Hematopoietic multipotent progenitor cell treated with erythropoietin and hydrocortisone succinate and interleukin-3 and kit ligand, for 4 days (in vitro differentiated cells): ENCODE data around the gene SP8.
"Not testable (repeated sequence)": the region's sequence is repeated elsewhere in the genome, so short reads cannot be mapped to it uniquely, and the experiment has no call there.

ENCODE experiments used
- DNase-seq: peaks from one replicate; pipeline ENCODE4 v3.0.0-alpha.2; 2015

Gene SP8

DNA sequence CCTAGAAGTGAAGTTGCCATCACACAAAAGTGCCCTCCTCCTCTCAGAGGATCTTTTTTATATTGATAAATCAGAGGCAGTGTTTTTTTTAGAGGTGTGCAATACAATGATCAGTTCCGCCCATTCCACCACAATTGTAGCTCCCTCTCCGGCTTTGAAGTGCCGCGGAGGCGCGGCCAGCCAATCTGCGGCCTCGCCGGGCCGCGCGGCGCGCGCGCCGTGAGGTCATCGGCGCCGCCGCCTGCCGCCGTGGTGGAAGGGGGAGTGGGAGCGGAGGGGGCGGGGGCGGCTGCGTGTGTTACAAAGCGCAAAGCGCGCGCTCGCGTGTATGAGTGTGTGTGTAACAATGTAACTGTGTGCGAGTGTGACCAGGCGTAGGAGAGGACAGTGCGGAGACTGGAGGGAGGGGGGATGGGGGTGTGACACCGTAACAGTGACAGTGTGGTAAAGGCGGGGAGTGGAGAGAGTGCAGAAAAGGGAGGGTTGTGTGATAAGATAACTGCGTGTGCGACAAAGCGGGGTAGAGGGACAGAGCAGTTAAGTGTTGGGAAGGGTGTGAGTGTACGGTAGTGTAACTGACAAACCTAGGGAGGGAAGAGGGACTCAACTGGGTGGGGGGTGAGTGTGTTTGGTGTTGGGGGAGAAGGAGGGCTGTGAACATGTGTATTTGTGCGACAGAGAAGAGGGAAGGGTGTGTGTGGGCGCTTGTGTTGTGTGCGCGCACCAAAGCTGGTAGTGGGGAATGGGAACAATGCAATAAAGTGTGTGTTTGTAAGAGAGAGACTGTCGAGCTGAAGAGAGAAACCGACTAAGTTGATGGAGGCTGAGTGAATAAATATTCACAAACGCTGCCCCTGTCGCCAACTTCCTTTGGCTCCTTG is at the start of gene SP8:
SP8 (minus strand) TSS at position 108 of the 881 bp plus-strand sequence; CDS start at position 20, 88 bp downstream.
- peak; percentile 73 for DNase-seq

DNA sequence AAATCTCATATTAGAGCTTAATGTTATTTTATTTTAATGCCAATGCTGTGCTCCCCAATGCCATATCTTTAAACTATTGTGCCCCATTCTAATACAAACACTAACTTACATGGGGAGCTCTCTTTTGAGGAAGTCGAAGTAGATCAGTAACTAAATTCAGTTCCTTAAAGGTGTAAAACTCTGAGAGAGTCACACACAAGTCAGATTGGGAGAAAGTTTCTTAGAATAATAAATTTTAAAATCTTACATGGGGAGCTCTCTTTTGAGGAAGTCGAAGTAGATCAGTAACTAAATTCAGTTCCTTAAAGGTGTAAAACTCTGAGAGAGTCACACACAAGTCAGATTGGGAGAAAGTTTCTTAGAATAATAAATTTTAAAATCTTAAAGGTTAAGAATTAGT is 49.7 kb upstream of the SP8 start:
- DNase-seq, result not testable (repeated sequence)

DNA sequence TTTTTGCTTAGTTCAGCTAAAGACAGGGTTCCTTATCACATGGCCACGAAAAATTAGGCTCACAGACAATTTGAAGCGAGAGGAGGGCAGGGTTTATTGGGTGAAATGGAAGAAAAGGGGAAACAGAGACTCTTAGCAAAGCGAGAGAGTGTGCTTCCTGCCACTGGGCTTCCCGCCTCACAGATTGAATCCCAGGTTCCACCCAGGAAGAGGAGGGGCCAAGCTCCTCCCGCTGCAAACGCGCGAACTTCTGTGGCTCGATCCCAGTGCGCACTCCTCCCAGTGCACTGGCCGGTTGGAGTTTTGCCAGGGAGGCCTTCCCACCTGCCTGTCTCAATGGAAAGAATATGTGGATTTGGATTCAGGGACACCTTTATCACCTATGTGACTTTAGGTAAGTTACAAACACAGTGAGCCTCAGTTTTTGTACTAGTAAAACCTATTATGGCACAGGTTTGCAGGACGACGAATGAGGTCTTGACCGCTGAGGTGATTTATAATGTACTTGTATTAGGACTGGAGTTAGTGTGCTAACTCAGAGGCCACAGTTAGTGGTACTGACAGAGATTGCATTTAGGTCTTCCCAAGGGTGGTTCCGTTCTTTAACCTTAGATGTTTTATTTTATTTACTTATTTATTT is 48.5 kb upstream of the SP8 start:
- DNase-seq, result no peak

DNA sequence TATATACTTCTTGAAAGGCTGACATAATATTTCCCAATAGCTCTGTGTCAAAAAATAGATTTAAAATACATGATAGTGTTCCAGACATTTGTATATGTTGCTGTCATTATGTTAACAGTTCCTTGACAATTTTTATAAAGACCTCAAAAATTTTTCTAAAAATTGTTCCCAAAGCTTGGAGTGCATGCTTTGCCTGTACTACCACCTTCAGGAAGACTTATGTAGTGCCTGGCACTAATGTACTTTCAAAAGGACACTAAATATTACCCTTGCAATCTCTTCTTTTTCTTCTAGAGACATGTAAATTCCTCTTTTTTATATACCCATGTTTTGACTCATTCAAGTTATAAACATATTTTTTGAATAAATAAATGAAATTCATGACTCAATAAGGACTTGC is 48.0 kb upstream of the SP8 start:
- DNase-seq, result peak; percentile 32

DNA sequence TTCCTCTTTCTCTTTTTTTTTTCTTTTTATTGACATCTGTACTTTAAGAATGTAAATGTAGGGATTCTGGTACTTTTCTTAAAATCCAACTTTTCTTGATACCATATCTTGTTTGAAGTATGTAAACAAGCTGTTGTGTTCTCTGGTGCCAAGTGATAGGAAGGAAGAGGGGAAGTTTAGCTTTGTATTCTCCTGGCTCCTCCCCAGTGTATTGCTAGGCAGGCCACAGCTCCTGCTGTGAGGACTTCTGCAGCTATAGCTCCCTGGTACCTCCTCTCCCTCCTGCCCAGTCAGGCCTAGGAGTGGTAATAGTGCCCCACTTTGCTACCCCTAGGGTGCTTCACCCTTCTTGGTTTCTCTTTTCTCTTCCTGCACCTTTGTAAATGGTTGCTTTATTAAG is 45.3 kb upstream of the SP8 start:
- no peak for DNase-seq

DNA sequence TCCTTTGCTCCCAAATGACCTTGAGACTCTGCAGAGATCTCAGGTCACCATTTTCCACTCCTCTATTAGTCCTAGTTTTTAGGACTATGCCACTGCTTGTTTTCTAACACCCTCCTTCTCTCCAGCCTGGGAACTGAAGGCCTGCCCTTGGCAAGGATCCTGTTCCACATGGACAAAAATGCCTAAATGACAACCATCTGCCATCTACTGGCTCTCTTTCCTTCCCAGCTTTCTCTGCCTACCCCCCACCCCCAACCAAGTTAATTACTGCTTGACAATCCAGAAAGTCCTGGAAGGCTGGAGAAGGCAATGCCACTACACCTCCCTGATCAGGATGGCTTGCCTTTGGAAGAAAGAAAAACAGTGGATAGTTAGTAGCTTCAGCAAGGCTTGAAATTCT is 44.8 kb upstream of the SP8 start:
- no peak for DNase-seq

DNA sequence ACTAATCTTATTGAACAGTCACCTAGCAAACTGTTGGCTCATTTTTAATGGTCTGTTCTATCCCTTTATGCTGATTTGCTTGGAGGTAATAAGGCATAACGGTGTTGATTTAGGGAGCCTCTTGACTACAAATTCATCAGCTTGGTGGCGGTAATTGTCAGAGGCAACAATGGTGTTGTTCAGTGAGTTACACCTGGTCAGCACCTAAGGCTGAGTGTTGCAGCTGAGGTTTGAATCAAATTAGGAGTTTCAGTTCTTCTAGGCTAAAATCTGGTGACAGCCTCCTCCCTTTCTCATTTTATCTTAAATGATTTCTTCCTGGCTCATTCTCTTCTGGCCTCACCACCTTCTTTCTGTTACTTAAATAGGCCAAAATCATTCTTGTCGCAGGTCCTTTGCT is 42.3 kb upstream of the SP8 start:
- no peak for DNase-seq

DNA sequence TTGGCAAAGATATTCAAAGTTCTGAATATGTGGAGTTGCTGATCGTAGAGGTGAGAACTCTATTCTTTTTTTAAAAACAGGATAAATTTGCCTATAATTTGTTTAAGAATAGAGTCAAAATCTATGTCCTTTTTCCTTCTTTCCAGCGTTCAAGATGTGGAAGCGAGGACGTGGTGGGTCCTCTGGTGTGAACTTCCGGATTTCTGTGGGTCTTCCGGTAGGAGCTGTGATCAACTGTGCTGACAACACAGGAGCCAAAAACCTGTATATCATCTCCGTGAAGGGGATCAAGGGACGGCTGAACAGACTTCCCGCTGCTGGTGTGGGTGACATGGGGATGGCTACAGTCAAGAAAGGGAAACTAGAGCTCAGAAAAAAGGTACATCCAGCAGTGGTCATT is 40.5 kb upstream of the SP8 start:
- DNase-seq, result no peak

DNA sequence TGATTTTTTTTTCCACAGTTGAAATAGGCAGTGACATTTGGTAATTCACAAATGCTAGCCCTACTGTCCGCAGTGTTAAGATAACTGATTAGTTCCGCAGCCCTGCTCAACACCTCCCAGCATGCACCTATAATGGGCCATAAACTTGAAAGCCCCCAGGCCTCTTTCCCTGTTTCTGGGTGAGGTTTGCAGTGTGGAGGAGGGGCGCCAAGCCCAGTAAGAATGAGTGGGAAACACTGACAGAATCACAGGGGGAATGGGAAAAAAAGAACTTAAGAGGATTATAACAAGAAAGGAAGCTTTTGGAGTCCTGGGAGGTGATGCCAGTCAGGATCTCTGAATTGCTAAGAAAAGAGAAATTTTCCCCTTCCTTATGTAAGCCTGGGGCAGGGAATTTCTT is 39.6 kb upstream of the SP8 start:
- no peak for DNase-seq

DNA sequence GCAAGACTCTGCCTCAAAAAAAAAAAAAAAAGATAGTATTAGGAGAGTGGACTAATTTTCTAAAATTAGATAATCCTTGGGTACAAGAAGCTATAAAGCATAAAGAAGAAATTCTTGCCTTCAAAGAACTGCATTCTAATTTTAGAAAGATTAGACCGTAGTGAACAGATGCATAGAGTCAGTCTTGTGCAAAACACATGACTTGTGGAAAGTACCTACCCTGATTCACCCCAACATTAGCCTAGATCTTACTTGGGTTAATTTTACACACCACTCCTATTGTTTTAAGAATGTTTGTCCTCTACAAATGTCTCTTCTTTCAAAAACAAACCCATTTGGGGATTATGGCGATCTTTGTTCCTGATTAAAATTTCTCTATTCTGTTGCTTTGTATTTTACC is 38.9 kb upstream of the SP8 start:
- DNase-seq, result no peak

DNA sequence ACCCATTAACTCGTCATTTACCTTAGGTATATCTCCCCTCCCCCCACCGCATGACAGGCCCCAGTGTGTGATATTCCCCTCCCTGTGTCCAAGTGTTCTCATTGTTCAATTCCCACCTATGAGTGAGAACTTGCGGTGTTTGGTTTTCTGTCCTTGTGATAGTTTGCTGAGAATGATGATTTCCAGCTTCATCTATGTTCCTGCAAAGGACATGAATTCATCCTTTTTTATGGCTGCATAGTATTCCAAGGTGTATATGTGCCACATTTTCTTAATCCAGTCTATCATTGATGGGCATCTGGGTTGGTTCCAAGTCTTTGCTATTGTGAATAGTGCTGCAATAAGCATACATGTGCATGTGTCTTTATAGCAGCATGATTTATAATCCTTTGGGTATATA is 34.7 kb upstream of the SP8 start:
- DNase-seq, result not testable (repeated sequence)

DNA sequence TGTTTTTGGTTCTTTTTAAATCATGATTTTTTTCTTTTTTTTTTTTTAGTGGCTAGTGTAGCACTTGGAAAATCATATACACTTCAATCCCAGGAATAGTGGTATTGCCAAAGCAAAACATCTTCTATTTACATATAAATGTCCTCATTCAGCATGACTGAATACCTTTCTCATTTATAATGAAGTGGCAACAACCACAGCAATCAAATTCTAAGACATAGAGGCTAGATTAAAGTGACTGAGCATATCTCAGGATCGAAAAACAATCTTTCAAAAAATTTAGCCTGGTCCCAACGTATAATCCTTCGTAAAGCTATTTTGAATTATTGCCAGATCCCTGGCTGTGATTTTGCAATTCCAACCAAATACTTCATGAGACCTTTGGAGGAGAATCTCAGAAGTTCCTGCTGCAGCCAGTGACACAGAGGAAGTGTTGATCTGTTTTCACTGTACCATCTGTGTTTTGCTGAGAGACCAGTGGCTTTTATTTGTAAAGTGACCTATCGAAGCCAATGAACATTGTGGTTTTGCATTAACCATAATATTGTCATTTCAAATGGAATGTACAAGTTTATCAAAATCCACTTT is 29.8 kb upstream of the SP8 start:
- DNase-seq, result no peak

DNA sequence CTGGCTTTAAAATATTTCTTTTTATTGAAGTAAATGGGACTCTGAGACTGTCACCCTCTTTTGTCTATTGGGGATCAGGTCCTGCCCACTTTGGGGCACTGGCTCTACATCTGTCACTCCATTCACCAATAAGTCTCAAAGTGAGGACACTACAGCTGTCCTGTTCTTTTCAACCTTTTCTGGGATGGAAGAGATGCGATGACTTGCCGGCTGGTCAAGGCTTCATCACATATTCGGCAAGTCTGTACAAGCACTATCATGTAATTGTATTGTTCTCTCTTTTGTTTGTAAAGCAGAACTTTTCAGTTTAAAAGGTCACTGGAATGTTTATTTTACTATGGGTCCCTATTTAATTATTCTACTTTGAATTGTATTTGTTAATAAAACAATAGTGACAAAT is 17.7 kb upstream of the SP8 start:
- DNase-seq, result no peak

DNA sequence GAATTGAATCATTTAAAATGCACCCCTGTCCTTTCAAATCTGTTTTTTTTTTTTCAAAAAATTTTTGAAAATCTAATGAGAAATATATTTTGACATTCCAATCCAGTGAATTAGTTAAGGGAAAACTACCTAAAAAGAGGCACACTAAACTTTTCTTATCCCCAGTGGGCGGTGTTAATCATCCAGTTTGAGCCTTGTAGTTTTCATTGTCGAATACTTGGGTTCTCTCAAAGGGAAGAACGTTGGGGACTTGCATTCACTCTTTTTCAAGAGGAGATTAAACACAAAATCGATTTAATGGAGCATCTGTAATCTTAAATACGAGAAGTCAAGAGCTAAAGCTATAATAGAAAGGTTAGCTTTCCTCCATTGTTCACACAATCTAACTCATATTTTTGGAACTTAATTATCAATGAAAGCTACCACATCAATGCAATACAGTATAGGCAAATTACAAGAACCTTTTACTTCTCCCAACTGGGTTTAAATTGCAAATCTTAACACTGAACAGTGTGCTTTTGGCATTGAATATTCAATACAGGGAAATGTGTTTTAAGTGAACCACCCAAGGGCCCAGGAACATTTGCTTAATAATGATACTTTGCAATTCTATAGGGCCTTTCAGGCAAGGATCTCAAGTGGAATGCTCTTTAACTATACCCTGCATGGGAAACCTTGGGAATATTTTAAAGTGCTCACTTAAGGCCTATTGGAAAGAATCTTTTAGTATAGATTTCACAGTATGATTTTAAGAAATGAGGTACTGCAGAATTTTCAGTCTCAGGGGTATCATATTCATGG is 13.1 kb upstream of the SP8 start:
- no peak for DNase-seq

DNA sequence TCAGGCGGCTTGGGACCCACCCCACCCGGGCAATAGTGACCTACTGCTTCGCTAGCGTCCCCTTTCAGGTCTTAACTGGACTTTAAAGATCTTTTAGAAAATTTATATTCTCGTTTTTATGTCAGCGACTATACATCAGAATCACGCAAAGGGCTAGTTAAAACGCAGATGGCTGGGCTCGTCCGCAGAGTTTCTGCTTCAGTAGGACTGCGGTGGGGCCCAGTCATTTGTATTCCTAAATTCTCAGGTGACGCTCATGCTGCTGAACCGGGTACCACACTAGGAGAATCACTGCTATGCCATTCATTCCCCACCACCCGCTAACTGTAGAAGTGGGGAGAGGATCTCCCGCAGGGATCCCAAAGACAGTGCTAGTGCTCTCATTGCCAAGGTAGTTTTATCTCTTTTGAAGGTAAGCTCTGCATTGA is 12.0 kb upstream of the SP8 start:
- DNase-seq, result no peak

DNA sequence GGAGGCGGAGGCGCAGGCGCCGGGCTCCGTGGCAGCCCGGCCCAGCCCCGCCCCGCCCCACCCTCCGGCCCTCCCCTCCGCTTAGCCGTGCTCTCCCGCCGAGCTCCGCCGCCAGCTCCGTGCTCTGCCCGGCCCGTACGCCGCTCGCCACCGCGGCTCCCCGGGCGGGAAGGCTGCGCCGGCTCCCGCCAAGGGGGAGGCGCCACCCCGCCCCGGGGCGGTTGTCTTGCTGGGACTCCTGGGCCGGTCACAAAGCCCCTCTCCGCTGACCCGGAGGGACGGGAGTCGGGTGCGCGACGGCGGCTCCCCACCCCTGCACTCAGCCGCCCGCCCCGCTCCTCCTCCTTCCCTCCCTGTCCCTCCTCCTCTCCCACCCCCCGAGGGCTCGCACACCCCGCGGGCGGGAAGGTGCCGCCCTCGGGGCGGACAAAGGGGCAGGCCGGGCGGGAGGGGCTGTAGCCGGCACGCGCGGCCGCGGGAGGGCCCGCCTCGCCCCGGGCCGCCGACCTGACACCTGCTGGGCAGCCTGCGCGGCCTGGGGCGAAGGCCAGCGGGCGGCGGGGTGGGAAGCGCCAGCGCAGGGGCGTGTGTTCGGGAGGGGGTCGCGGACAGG is 11.5 kb upstream of the SP8 start:
- peak; percentile 70 for DNase-seq

DNA sequence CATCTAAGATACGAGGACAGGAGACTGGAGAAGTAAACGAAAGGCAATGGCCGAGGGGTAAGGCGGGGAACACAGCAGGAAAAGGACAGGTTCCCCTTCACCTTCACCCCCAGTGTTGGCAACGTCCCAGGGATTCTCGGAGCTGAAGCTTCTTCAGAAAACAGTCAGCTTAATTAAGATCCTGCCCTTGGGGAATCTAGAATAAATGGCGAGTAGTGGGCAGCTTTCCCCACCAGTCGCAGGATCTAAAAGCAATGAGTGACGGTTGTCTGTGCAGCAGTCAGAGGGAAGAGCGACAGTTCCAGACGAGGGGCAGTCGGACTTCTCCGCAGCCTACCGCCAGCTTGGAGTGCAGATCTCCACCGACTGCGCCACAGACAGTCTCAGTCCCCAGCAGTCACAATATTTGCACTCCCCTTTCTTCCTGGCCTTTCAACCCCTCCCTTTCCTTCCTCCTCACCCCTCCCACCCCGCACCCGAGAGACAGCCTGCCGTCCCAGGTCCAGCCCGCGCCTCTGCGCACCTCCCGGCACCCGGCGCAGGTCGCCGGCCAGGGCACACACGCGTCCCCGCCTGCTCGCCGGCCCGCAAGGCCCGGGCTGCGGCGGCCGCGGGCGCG is 10.9 kb upstream of the SP8 start:
- DNase-seq, result peak; percentile 67

DNA sequence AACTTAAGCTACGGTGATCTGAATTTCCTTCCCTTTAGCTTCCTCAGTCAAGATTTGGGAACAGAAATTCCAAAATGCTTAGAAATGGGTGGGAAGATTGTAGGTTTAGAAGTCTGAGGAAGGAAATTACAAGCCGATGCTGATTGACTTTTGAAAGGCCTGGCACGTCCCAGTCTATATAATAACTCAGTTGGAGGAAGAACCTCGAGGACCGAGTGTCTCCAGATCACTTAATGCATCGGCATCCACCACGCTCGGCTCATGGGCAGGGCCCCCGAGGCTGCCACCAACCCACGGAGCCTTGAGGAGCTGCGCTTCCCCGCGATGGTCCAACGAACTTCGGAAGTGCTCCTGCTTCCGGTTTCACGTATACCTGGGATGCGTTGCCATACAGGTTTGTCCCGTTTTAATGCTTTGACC is 10.4 kb upstream of the SP8 start:
- no peak for DNase-seq

DNA sequence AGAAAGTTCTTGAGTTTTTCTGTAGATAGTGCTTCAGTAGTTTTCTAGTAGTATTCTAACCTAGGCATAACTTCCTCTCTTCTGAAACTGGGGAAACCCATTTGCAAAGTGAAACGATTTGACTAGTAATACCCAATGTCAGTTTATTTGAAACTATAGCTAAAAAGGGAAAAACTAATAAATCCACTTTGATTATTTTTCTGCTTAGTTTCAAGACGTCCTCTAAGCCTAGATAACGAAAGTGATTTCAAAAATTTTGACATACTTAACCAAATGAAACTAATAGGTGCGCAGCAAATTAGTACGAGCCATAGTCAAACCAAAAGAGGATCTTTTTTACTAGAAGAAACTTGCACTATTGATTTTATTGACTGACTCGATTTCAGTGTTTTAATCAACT is 9.8 kb upstream of the SP8 start:
- no peak for DNase-seq

DNA sequence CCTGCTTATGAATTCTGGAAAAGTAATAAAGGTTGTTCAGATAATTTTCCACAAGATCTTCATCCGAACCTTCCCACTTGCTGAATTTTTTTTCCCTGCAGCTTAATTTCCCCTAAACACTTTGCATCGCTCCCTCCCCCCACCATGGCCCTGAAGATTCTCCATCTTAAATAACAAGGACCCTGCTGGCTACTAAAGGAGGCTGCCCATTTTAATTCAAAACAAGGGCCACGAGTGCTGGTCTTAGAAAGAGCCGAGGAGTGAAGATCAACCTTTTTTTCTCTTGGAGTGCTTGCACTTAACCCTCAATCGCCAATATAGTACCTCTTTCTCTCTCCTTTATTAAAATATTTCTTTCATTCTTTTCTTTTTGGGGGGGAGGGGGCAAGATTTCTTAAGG is 9.2 kb upstream of the SP8 start:
- no peak for DNase-seq

DNA sequence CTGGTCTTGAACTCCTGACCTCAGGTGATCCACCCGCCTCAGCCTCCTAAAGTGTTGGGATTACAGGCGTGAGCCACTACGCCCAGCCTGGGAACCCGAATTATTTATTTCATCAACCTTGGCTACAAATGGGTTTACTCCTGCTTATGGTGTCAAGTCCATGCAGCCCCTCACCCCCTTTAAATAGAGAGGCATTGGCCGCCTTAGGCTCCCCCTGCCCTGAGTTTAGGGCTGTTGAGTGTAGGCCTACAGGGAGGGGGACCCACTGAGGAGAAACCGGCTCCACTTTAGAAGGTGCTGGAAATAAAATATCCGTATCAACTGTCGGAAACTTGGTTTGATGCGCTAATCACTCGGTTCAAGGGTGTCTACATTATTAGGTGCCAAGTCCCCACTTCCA is 8.7 kb upstream of the SP8 start:
- no peak for DNase-seq

DNA sequence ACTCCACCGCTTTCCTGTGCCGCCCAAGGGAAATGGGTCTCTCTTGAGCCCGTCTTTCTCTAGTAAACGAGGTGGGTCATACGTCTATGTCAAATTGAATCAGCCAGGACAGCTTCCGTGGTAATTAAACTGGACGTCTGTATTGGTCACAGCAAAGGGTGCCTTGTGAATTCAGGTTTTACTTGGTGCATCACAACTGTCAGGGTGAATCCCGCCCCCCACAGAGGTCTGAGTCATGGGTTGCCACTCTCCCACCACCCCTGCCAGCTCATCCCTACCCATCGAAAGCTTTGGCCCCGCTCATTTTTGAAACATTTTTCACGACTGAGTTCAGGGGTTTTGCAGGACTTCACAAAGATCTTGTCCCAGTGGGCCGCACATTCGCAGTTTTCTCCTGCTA is 8.0 kb upstream of the SP8 start:
- no peak for DNase-seq
